HG03159 (cell line): ENCODE data around the gene TMBIM1.

Experiments used
- ATAC-seq: cut with Tn5 transposase; IDR thresholded peaks from one replicate; pipeline ENCODE4 v1.9.1; 2021; ENCODE audit warnings: mild to moderate bottlenecking, moderate library complexity; ENCODE audit not compliant: unreplicated experiment

Gene TMBIM1

GRCh38 chr2:218260166-218260565 is 32.1 kb downstream of the TMBIM1 start:
- ATAC-seq = no peak

DNA sequence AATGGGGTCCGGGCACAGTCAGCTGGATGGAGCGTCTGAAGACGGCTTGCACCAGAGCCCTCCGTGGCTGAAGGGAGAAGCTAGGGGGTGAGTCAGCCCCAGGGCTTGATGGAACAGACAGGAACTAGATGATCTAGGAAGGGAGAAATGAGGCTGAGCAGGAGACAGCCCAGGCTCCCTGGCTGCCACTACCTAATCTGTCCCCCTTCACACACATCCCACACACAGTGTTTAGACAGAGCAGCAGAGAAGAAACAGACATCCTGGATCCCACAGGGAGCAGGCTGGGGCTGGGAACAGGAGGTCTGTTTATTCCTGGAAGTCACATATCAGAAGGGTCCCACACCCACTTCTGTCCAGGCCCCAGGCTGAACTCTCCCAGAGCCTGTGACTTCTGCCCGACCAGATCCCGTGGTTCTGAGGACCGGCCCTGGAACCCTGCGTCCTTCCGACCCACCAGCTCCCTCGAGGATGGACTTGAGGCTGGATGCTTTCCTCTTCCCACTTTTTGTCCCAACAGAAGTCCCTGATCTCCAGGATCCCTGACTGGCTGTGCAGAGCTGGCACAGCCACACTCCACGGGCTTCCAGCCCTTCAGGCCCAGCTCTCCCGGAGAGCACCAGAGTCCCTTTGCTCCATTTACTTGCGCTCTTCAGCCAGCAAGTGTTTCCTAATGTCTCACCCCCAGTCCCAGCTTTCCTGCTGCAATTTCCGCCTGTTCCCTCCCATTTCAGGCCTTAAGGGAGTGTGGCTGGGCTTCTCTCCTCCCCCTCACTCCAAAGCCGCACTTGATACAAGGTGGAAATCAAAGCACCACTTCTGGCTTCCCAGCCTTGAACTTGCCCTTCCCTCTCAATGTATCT is 33.0 kb downstream of the TMBIM1 start:
- ATAC-seq = no peak

- ATAC-seq = peak; percentile 77
Measured at GRCh38 chr2:218257390-218257981, 34.8 kb downstream of the TMBIM1 start.

- no peak for ATAC-seq
Measured at GRCh38 chr2:218256612-218257350, 35.5 kb downstream of the TMBIM1 start.

DNA sequence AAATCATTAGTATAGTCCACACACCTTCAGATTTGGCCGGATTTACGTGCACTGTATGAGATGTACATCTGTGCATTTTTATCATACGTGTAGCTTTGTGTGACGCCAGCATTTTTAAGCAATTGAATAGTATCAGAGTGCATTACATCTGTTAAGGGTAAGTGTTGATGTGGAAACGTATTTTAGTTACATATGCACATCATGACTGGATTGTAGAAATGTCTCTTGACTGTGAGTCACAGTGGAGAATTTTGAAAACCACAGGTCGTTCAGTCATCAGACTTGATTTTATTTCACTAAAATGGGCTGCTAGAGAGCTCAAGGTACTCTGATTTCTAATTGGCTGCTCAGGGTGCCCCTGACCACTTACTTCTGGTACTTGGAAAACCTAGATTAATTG is 36.9 kb downstream of the TMBIM1 start:
- ATAC-seq = no peak

GRCh38 chr2:218253232-218253625 is 39.1 kb downstream of the TMBIM1 start:
- no peak for ATAC-seq

GRCh38 chr2:218252509-218253231 is 39.6 kb downstream of the TMBIM1 start:
- no peak for ATAC-seq

- ATAC-seq = no peak
Measured at GRCh38 chr2:218249691-218250090, 42.6 kb downstream of the TMBIM1 start.

- no peak for ATAC-seq
Measured at GRCh38 chr2:218245214-218245613, 47.1 kb downstream of the TMBIM1 start.

DNA sequence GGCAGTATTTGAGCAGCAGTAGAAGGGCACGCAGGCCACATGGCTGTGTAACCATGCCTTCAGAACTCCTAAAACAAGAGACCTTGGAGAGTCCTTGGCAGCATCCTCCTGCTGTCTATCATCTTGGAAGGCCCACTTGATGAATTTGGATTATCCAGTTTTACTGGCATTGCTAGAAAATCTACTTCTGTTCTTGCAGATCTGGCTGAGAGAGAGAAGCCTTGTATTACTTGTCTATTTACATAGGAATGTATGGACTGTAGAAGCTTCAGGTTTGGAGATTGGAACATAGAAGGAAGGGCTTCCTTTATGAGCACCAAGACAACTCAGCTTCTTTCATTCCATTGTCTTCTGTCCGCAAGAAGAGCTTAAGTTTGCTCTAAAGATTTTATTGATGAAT is 47.6 kb downstream of the TMBIM1 start:
- no peak for ATAC-seq

DNA sequence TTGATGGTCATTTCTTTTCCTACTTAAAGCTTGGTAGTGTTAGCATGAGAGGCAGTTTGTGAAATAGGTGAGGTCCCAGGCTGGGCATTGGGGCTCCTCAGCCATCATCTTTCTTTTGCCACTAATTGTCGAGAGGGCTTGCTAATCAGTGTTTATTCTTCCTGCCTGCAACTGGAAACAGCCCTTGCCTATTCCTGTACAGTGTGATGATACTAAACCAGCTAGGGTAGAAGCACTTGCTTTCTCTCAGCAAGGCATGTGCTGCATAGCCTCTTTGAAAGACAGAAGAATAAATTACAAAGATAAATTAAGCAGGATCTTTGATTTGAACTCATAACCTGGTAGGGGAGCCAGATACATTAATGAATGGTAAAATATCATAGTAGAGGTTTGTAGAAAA is 48.1 kb downstream of the TMBIM1 start:
- ATAC-seq = no peak

DNA sequence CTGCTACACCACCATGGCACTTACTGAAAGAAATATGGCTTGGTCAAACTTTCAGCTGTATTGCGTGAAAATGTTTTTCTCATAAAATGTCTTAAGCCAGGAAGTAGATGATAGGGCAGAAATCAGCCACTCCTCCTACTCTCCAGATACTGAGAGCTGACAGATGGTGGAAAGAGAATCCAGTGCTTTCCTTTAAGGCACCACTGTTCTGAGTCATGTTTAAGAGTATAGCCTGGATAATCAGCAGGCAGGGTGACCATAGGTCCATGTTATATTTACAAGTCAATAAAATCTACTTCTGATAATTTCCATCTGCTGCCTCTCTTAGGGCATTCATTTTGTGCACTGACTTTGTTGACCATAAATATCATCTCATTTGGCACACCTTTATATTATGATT is 53.4 kb downstream of the TMBIM1 start:
- no peak for ATAC-seq

DNA sequence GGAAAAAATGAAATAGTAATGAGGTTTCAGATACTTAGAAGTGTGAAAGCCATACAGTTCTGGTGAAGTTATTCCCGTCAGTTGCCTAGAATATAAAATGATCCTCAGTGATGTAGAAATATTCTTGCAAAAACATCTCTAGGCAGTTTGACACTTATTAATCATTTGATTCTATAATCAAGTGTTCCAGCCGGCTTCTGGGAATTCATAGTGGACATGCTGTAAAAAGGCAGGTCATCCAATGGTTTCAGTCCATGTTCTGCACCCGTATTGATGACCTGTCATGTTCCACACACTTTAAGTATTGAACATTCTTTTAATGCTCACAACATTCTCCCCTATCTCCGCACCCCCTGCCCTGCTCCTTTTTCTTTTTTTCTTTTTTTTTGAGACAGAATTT is 55.5 kb downstream of the TMBIM1 start:
- ATAC-seq = no peak

GRCh38 chr2:218235017-218235416 is 57.3 kb downstream of the TMBIM1 start:
- ATAC-seq = no peak

GRCh38 chr2:218234521-218234920 is 57.8 kb downstream of the TMBIM1 start:
- no peak for ATAC-seq

GRCh38 chr2:218233543-218233942 is 58.8 kb downstream of the TMBIM1 start:
- no peak for ATAC-seq

DNA sequence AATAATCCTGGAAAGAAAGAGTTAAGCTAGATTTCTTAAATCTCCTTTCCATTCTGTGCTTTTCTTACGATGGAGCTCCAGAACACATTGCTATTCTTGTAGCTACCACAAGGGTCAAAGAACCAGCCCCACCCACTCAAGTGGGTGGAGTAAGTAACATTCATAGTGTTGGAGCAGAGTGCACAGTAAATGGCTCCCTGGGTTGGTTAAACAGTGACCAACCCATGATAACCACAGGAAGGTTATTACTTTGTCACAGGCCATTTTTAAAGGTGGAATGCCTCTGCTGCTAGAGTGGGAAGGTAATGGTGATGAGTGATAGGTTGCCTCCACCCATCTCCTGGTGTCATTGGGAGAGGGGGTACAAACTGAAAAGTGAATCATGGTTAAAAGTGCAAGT is 61.4 kb downstream of the TMBIM1 start:
- peak; percentile 63 for ATAC-seq

DNA sequence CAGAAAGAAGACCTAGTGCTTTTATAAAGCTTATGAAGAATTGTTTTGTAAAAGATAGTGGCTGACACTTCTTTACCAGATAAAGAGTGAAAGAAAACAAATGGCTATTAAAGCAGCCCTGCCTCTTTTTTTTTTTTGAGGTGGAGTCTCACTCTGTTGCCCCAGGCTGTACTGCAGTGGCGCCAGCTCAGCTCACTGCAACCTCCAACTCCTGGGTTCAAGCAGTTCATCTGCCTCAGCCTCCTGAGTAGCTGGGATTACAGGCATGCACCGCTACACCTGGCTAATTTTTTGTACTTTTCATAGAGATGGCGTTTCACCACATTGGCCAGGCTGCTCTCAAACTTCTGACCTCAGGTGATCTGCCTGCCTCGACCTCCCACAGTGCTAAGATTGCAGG is 62.5 kb downstream of the TMBIM1 start:
- ATAC-seq = no peak

DNA sequence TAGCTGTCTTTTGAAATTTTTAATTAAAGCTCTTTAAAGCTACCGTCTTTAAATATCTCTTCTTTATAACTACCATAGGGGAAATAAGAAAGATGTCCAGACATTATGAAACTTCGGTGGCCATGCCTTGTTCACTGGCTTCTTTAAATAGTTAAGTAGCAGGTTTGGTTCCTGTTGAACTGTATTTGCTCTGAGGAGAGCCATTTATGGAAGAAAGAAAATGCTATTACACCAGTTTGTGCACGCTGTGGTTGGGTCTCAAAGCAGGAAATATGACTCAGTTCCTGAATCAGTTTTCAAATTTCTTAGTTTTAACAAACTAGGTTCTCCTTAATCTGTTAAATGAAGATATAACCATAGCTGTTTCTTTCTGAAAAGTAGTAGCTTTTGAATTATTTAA is 63.1 kb downstream of the TMBIM1 start:
- peak; percentile 77 for ATAC-seq

GRCh38 chr2:218228366-218229090 is 63.8 kb downstream of the TMBIM1 start:
- no peak for ATAC-seq

DNA sequence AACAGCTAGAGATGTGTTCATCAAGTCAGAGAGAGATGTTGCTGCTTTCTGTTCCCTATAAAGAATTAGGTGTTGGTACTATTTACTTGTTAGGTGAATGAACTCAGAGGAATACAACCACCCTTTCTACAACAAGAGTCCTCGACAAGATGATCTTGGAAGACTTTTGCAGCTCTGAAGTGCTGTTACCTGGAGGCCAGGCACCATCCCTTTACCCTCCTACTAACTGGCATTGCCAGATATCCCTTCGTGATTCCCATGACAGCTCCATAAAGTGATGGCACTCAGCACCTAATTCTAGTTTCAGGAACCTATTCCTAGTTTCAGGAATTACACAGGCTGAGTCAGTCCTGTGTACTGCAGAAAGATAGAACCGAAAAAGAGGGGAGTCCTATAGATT is 65.4 kb downstream of the TMBIM1 start:
- no peak for ATAC-seq
